Prostate gland (tissue), 2 donors: ENCODE measurements around the gene COQ4. TPM values are rescaled to one million over a fixed set of nuclear protein-coding genes. Genes with fewer than 3 reads are reported as not detected.

Source experiments
- DNase-seq: peaks from one replicate; pipeline ENCODE4 v3.0.0-alpha.2; 2019; ENCODE audit warnings: low spot score
- H3K27ac ChIP-seq, 2 donors: fragments of 200-600 bp; sonication (generic); 2 replicates each; pipeline ENCODE4 v1.5.1; 2017 to 2019
- H3K27me3 ChIP-seq: fragments of 200-600 bp; sonication (generic); replicated peaks from 2 replicates; pipeline ENCODE4 v1.5.1; 2019; ENCODE audit not compliant: insufficient read depth
- H3K36me3 ChIP-seq, 2 donors: fragments of 200-600 bp; sonication (generic); 1 replicate in 1 of 2; 2 replicates in 1 of 2; pipeline versions ENCODE4 v1.5.1 to v1.8.1; 2017 to 2019
- H3K4me1 ChIP-seq: fragments of 200-600 bp; sonication (generic); replicated peaks from 2 replicates; pipeline ENCODE4 v1.5.1; 2019
- H3K4me3 ChIP-seq, 2 donors: fragments of 200-600 bp; sonication (generic); 2 replicates each; pipeline ENCODE4 v1.5.1; 2017 to 2019
- H3K9me3 ChIP-seq: fragments of 200-600 bp; sonication (generic); 2 replicates; pipeline ENCODE4 v1.5.1; 2017
- CTCF ChIP-seq, 4 experiments: fragments of 200-600 bp in 2 of 4; fragments of 450-650 bp in 2 of 4; sonication (generic) in 2 of 4; IDR thresholded peaks; 1 replicate in 3 of 4; 2 replicates in 1 of 4; pipeline ENCODE4 v1.5.1; 2016 to 2019; ENCODE audit warnings: antibody characterized with exemption in 4 of 4, mild to moderate bottlenecking in 2 of 4, moderate library complexity in 2 of 4
- POLR2A ChIP-seq: fragments of 450-650 bp; IDR thresholded peaks from one replicate; pipeline ENCODE4 v1.6.1; 2016; ENCODE audit warnings: antibody characterized with exemption, mild to moderate bottlenecking
- POLR2AphosphoS5 ChIP-seq: sonication (generic); formaldehyde crosslinking; IDR thresholded peaks from one replicate; pipeline ENCODE4 v1.6.1; 2017; ENCODE audit warnings: antibody characterized with exemption
- WGBS: methylation state at CpG from one replicate; pipeline ENCODE4 v1.1.5; 2018; 5-methylcytosine and 5-hydroxymethylcytosine counted together
- intact Hi-C: fragments of 100-400 bp; cut with DNase I; formaldehyde crosslinking; loops from one replicate; pipeline ENCODE4 v1.14.2; 2022
- total RNA-seq, 2 donors: library from RNA; depleted of rRNA; stranded (reverse); fragments of >200 nt; gene quantifications; one replicate each; pipeline ENCODE4 v1.1.0, GENCODE V29; 2016

COQ4 gene
- total RNA-seq, 2 donors from 2014 or later: 57.5 to 89.6 TPM

DNA sequence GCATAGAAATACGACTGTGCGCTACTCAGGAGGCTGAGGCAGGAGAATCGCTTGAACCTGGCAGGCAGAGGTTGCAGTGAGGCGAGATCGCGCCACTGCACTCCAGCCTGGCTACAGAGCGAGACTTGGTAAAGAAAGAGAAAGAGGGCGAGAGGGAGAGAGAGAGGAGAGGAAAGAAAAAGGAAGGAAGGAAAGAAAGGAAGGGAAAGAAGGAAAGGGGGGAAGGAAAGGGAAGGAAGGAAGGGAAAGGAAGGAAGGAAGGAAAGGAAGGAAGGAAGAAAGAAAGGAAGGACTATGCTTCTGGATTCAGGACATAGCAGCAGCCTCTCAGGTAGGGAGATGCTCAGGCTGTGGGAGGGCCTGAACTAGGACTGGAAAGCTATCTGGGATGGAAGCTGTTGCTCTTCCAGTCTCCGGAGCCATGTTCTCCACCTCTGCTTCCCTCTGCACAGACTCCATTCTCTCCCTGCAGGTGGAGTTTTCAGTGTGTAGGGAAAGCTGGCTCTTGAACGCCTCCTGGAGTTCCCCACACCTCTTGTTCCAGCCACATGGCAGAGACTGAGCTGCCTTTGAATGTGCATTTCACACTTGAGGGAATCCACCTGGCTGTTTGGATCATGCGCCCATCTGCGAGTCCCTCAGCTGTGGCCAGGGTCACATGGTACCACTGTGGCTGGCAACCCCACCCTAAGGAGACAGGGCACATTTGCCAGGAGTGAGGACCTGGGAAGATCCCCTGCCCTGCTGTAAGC is 37.4 kb upstream of the COQ4 start:
- 92% methylated on average over 12 of the region's 12 CpGs for WGBS
- TF ChIP-seq POLR2AphosphoS5 (no peak), POLR2A (no peak), CTCF (IDR thresholded peaks at IDR 0.05) (no peak)
- intact Hi-C loops: no loop called here

GRCh38 chr9:128286440-128286839 is 36.2 kb upstream of the COQ4 start:
- no peaks in the 10 kb centered on the region for H3K27me3 ChIP-seq
- TF ChIP-seq CTCF (IDR thresholded peaks at IDR 0.05): no peak
- TF ChIP-seq POLR2AphosphoS5: no peak
- no peak for TF ChIP-seq POLR2A
- no peak for DNase-seq
- peaks cover 0 to 3% of the 10 kb centered on the region in 2 donors for H3K36me3 ChIP-seq
- H3K4me3 ChIP-seq: no peak overlapping the region
- intact Hi-C loops: no loop called here
- H3K27ac ChIP-seq: no peak overlapping the region
- H3K4me1 ChIP-seq: no peaks in the 10 kb centered on the region
- 49% methylated on average over 6 of the region's 6 CpGs for WGBS
- no peaks in the 10 kb centered on the region for H3K9me3 ChIP-seq

More for the DNA sequence above, 37.4 kb upstream of the COQ4 start:
- H3K27ac ChIP-seq: no peak overlapping the region
- no peak for DNase-seq
- no peaks in the 10 kb centered on the region for H3K4me1 ChIP-seq
- H3K9me3 ChIP-seq: no peaks in the 10 kb centered on the region
- H3K4me3 ChIP-seq: no peak overlapping the region
- no peaks in the 10 kb centered on the region for H3K27me3 ChIP-seq
- H3K36me3 ChIP-seq: peaks cover 0 to 3% of the 10 kb centered on the region in 2 donors

DNA sequence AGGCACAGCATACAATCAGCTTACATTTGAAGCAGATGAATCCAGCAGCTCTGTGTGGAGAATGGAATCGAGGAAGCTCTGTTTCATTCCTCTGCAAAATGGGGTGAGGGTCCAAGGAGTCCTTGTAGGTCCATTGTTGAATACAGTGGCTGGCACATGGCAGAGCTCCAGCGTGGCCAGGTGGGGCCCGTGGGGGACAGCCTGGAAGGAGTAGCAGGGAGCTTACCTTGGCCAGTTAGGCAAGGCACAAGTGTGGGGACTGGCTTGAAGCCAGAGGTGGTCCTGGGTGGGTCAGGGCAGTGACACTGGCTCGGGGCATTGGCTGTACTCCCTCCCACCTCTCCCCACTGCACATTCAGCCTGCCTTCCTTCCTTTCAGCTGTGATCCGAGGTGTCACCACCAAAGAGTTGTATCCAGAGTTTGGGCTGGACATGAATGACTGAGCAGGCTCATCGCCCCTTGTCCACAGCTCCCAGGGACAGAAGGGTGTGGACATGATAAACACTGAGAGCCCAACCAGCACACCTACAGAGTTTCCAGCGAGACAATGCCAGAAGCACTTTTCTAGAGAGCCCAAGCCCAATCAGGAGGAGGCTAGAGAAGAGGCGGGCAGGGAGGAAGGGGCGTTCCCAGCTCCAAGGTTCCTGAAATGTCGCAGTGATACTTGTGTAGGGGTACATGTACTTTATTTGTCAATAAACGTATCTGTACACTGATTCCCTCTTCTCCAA is 34.2 kb upstream of the COQ4 start:
- no peak for DNase-seq
- Histone ChIP-seq H3K36me3 (peaks cover 0 to 3% of the 10 kb centered on the region in 2 donors), H3K9me3 (no peaks in the 10 kb centered on the region), H3K27me3 (no peaks in the 10 kb centered on the region), H3K4me1 (no peaks in the 10 kb centered on the region), H3K27ac (no peak overlapping the region), H3K4me3 (no peak overlapping the region)
- no peak for TF ChIP-seq CTCF (IDR thresholded peaks at IDR 0.05)
- no peak for TF ChIP-seq POLR2AphosphoS5
- TF ChIP-seq POLR2A: no peak
- 81% methylated on average over 11 of the region's 11 CpGs for WGBS
- intact Hi-C loops: no loop called here

GRCh38 chr9:128292009-128292408 is 30.6 kb upstream of the COQ4 start:
- intact Hi-C loops: no loop called here
- 92% methylated on average over 3 of the region's 3 CpGs for WGBS

More at GRCh38 chr9:128292009-128292408, 30.6 kb upstream of the COQ4 start:
- Histone ChIP-seq H3K4me1 (no peaks in the 10 kb centered on the region), H3K9me3 (no peaks in the 10 kb centered on the region), H3K27me3 (no peaks in the 10 kb centered on the region), H3K27ac (no peak overlapping the region), H3K4me3 (no peak overlapping the region), H3K36me3 (peaks cover 0 to 3% of the 10 kb centered on the region in 2 donors)
- no peak for TF ChIP-seq POLR2A
- TF ChIP-seq POLR2AphosphoS5: no peak
- no peak for TF ChIP-seq CTCF (IDR thresholded peaks at IDR 0.05)
- no peak for DNase-seq
